WI38 (cell line): ENCODE measurements around the gene ADAMTS20.

ENCODE experiments used
- H3K4me3 ChIP-seq: 2 replicates; pipeline ENCODE4 v1.5.1; 2011; ENCODE audit warnings: low read depth, mild to moderate bottlenecking, control low read depth, low read length
- TF ChIP-seq, protein P1 (sequence below): IDR thresholded peaks from 2 replicates; pipeline ENCODE4 v1.5.1; 2012; ENCODE audit warnings: low read depth, mild to moderate bottlenecking, control low read depth, low read length

ADAMTS20 gene

GRCh38 chr12:43317156-43317555 is 234.8 kb downstream of the ADAMTS20 start:
- TF ChIP-seq, protein P1, sequence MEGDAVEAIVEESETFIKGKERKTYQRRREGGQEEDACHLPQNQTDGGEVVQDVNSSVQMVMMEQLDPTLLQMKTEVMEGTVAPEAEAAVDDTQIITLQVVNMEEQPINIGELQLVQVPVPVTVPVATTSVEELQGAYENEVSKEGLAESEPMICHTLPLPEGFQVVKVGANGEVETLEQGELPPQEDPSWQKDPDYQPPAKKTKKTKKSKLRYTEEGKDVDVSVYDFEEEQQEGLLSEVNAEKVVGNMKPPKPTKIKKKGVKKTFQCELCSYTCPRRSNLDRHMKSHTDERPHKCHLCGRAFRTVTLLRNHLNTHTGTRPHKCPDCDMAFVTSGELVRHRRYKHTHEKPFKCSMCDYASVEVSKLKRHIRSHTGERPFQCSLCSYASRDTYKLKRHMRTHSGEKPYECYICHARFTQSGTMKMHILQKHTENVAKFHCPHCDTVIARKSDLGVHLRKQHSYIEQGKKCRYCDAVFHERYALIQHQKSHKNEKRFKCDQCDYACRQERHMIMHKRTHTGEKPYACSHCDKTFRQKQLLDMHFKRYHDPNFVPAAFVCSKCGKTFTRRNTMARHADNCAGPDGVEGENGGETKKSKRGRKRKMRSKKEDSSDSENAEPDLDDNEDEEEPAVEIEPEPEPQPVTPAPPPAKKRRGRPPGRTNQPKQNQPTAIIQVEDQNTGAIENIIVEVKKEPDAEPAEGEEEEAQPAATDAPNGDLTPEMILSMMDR = no peak
- H3K4me3 ChIP-seq = no peak overlapping the region

- no peak overlapping the region for H3K4me3 ChIP-seq
- TF ChIP-seq, protein P1 = no peak
Measured at GRCh38 chr12:43316520-43316919, 235.5 kb downstream of the ADAMTS20 start.

DNA sequence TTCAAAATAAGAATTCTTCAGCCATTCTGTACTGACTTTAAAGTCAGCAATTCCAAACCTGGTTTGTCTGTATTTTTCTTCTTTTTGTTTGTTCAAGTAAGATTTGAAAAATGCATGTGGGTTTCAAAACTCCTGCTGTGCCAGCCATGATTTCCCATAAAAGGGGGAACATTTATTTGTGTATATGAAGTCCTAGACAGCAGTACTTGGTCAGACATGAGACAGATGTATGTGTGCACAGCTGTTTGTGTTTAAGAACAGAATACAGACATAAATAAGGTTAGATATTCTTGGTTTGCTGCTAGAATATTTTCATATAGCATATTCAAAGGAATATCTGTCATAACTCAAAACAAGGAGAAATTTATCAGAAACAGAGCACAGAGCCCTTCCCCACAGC is 236.0 kb downstream of the ADAMTS20 start:
- TF ChIP-seq, protein P1 = no peak
- no peak overlapping the region for H3K4me3 ChIP-seq

DNA sequence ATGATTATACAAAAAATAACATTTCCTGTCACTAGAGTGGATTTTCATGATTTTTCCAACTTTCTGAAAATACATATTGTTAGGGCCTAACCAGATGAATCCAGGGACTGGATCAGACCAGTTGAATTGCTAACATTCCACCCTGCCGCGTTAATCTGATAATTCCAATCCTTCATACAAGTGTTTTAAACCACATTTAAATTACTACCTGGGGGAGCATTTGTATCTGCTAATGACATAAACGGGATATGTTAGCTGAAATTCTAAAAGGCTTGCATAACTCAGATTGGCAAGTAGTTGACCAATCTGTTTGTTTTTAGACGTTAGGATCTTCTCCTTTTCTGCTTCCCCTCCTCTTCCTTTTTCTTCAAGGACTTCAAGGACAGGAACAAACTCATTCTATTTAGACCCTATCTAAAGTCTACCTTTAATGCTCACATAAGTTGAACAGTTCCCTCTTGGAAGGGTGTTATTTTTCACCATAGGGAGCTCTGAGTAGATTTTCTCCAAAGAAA is 239.0 kb downstream of the ADAMTS20 start:
- H3K4me3 ChIP-seq = no peak overlapping the region
- TF ChIP-seq, protein P1 = no peak

DNA sequence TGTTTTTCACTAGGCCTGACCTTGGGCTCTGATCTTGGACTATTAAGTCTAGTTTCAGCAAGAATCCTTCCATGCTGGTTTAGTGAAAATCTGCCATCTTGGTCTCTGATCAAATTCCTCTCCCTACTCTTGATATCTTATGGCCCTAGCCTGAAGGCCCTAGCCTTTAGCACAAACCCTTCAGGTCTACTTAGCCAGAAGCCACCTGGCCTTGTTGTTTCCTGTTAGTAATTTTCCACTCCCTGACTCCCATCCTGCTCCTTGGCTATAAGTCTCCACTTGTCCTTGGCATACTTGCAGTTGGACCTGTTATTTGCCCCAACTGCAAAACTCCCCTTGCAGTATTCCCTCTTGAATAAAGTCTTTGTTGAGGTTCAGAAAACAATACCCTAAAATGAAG is 241.4 kb downstream of the ADAMTS20 start:
- TF ChIP-seq, protein P1 = no peak

DNA sequence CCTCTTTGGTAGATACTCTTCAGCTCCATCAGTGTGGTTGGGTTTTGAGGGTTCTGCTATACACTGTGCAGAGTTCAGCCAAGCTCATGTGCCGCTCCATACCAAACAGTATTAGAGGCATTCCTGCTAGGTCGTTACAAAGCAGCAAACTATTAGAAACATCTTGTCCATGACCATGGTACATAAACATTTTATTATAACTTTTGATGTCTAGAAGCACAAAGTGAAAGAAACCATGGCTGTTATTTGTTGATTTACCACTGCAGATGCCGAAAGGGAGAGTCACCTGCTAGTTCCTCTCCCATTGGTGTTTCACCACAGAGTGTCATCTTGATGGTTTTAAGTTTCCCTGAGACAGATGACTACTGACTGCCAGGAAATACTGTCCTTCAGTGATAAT is 242.0 kb downstream of the ADAMTS20 start:
- TF ChIP-seq, protein P1 = no peak
- no peak overlapping the region for H3K4me3 ChIP-seq

More for the DNA sequence above, 241.4 kb downstream of the ADAMTS20 start:
- no peak overlapping the region for H3K4me3 ChIP-seq

DNA sequence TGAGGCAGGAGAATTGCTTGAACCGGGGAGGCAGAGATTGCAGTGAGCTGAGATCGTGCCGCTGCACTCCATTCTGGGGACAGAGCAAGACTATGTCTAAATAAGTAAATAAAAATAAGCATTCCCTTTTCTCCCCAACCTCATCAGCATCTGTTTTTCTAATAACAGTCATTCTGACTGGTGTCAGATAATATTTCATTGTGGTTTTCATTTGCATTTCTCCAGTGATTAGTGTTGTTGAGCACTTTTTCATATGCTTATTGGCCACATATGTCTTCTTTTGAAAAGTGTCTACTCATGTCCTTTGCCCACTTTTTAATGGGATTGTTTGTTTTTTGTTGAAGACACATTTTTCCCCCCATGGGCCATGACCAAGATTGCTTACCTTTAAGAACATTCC is 243.2 kb downstream of the ADAMTS20 start:
- TF ChIP-seq, protein P1 = no peak
- H3K4me3 ChIP-seq = no peak overlapping the region
